GM12873 (cell line): ENCODE measurements around the gene DIRAS1.

ENCODE experiments used
- TF ChIP-seq, protein P1 (sequence below): IDR thresholded peaks from 2 replicates; pipeline ENCODE4 v1.5.1; 2012; ENCODE audit warnings: low read depth, mild to moderate bottlenecking, moderate library complexity, low read length, control low read depth; ENCODE audit not compliant: insufficient read depth; ENCODE audit errors: missing control alignments

The DIRAS1 gene

DNA sequence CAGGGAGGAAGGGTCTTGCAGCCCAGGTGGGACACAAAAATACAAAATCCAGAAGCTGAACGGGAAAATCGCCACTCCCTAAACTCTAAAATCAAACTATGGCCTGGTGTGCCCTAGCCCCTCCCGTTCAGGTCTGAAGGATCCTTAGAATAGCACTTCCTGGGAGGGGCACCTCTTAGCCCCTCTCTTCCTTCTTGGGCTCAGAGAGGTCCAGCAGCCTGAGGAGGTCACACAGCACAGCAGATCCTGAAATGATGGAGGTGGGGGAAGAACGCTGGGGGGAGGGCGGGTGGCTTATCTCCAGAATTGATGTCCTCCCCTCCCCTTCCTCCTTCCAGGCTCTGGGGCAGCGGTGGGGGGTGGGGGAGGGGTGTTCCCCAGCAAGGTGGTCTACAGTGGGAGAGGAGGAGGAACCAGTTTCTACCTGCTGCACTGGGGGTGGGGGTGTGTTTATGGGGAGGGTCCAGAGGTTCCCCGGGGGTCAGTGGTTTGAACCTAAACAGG, 1.9 kb downstream of the DIRAS1 start:
- TF ChIP-seq, protein P1, sequence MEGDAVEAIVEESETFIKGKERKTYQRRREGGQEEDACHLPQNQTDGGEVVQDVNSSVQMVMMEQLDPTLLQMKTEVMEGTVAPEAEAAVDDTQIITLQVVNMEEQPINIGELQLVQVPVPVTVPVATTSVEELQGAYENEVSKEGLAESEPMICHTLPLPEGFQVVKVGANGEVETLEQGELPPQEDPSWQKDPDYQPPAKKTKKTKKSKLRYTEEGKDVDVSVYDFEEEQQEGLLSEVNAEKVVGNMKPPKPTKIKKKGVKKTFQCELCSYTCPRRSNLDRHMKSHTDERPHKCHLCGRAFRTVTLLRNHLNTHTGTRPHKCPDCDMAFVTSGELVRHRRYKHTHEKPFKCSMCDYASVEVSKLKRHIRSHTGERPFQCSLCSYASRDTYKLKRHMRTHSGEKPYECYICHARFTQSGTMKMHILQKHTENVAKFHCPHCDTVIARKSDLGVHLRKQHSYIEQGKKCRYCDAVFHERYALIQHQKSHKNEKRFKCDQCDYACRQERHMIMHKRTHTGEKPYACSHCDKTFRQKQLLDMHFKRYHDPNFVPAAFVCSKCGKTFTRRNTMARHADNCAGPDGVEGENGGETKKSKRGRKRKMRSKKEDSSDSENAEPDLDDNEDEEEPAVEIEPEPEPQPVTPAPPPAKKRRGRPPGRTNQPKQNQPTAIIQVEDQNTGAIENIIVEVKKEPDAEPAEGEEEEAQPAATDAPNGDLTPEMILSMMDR, result no peak

DNA sequence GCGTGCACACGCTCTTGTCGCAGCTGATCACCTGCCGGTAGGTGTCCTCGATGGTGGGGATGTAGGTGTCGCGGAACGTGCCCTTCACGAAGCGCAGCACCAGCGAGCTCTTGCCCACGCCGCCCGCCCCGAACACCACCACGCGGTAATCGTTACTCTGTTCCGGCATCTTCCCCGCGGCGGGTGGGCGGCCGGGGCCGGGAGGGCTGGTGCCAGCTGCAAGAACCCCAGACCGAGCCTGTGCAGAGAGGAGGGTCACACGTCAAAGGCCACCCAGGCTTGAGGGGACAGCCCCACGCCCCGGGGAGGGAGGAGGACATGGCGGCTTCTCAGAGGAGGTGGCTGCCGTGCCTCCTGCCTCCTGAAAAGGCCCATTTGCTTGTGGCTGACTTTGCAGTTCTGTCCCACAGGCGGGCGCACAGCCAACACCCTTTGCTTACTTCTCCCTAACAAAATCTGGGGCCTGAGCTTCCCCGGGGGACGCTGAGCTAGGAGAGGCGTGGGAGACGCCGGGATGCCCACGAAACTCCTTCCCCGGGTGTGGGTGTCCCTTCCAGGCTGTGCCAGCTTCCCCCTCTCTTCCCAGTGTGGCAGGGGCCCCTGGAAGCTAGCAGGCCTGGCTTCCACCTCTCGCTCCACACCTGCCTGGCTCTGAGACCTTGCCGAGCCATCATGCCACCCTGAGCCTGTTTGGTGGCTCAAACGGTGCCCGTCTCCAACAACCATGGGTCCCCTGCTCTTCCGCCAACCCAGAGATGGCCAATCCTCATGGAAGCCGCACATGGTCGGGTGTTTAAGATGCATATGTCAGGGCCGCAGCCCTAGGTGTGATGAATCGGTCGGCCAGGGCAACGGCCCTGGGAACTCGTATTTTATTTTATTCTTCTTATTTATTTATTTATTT, 3.3 kb downstream of the DIRAS1 start:
- TF ChIP-seq, protein P1, result no peak

DNA sequence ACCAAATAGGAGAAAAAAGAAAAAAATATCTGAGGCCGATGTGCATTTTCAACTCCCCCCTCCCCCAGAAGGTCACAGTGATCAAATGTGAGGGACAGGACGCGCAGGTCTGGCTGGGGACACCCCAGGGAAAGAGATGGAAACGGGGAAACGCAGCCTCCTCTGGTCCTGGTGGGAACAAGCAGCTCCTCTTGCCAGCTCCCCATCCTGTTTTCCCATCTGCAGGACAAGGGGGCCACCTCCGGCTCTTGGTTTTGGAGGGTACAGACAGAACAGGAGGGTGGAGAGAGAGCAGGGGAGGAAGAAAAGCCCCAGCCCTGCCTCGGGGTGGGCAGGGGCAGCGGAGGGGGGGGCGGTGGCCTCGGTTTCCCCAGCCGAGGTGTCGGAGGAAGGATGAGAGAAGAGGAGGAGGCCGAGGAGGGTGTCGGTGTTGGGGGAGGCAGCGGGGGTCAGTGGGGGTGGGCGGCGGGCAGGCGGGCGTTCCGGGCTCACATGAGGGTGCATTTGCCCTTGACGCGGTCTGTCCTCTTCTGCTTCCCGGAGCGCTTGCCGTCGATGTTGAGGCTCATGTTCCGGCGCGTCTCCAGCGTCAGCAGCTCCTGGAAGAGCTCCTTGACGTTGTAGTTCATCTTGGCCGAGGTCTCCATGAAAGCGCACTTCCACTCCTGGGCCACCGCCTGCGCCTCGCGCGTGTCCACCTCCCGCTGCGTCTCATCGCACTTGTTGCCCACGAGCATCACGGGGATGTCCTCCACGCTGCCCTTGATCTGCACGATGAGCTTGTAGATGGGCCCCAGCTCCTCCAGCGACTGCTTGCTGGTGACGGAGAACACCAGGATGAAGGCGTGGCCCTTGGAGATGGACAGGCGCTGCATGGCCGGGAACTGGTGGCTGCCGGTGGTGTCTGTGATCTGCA, 4.2 kb downstream of the DIRAS1 start:
- TF ChIP-seq, protein P1, result no peak

DNA sequence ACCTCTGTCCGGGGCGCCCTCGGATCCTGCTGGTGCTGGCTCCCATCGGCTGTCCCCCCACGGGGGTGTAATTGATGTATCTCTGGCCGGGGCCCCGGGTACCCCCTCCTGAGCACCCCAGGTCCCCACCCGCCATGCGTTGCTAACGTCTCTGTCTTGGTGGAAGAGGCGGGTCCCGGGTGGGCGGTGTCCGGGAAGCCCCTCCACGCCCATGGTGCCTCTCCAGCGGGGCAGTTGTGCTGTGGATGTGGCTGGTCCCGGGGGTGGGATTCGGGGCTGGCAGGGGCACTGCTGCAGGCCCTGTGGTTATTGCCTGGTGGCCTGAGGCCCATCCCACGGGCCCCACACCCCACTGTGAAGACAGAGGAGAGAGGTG, 4.9 kb downstream of the DIRAS1 start:
- TF ChIP-seq, protein P1, result no peak

DNA sequence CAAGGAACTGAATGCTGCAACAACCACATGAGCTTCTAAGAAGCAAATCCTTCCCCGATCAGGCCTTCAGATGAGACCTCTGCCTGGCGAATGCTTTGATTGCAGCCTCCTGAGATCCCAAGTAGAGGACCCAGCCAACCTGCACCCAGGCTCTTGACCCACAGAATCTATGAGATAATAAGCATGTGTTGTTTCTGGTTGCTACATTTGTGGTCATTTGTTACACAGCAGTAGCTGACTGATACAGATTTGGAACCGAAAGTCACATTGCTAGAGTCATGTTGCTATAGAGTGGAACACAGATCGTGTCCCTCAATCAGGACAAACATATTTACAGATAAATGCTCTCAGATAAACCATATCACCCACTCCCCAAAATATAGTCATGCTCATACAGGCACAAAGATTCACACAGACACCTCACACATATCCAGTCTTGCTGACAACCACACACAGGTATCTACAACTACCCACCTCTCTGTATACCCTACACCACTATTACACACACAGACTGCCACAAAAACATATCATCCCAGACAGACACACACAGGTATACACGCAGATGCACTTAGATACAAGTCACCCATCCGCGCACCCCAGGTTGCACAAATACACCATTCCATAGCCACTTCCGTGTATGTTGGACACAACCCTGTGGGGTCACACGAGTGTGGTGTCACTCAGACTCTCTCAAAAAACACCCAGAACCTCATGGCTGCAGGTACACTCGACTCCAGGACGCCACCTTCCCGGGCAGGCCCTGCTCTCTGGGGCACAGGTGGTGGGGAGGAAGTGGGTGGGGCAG, 5.5 kb downstream of the DIRAS1 start:
- TF ChIP-seq, protein P1, result no peak

DNA sequence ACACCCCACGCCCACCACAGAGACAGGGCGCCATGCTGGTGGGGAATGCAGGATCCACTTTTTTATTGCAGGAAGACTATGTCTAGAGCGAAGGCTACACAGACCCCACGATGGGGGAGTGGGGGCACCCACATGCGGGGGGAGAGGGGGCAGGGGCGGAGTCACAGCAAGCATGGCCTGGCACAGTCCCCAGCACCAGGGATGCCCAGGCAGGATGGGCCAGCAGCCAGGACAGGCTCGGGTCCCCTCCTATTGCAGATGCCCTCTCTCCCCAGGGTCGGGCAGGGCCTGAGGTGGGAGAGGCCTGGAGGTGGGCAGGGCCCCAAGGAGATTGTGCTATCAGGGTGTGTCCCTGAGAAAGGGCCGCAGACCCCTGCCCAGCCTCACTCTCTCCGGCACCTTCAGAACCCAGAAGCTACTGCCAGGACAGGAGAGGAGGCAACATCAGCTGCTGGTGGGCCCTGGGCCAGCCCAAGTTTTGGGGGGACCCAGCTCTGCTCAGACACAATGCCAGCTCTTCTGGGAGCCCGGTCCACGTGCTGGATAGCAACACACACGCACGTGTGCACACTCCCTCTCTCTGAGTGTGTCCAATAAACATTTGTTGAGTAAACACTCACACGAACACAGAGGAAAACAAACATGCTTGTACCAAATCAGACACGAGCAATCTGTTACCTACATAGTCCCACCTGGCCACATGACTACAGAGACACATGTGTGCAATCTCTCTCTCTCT, 6.5 kb downstream of the DIRAS1 start:
- TF ChIP-seq, protein P1, result no peak
